Peyer's patch (tissue), 4 donors: Measurements from ENCODE around the gene GRIP1. TPM values are rescaled to one million over a fixed set of nuclear protein-coding genes. Genes with fewer than 3 reads are reported as not detected.

Experiments
- DNase-seq, 3 donors: peaks; one replicate each; pipeline ENCODE4 v3.0.0-alpha.2; 2017 to 2019
- H3K27ac ChIP-seq, 4 donors: fragments of 200-600 bp; sonication (generic); one replicate each; pipeline ENCODE4 v1.5.1; 2016 to 2019
- H3K27me3 ChIP-seq, 2 donors: fragments of 200-600 bp; sonication (generic); one replicate each; pipeline ENCODE4 v1.5.1; 2019
- H3K36me3 ChIP-seq, 3 donors: fragments of 200-600 bp; sonication (generic); one replicate each; pipeline ENCODE4 v1.5.1; 2016 to 2019
- H3K4me1 ChIP-seq, 4 donors: fragments of 200-600 bp; sonication (generic); one replicate each; pipeline ENCODE4 v1.5.1; 2016 to 2019
- H3K4me3 ChIP-seq, 4 donors: fragments of 200-600 bp; sonication (generic); 1 replicate in 3 of 4; 2 replicates in 1 of 4; pipeline ENCODE4 v1.5.1; 2016 to 2019; ENCODE audit warnings: mild to moderate bottlenecking in 1 of 4
- H3K9me3 ChIP-seq, 4 donors: fragments of 200-600 bp; sonication (generic); one replicate each; pipeline ENCODE4 v1.5.1; 2016 to 2019; ENCODE audit warnings: mild to moderate bottlenecking in 1 of 4
- CTCF ChIP-seq, 6 experiments: fragments of 450-650 bp in 4 of 6; fragments of 200-600 bp in 2 of 6; sonication (generic) in 1 of 6; IDR thresholded peaks; one replicate each; pipeline ENCODE4 v1.5.1; 2017 to 2019; ENCODE audit warnings: antibody characterized with exemption in 6 of 6, mild to moderate bottlenecking in 3 of 6, moderate library complexity in 1 of 6
- POLR2A ChIP-seq, 2 donors: fragments of 450-650 bp; IDR thresholded peaks; one replicate each; pipeline ENCODE4 v1.5.1; 2017; ENCODE audit warnings: antibody characterized with exemption in 2 of 2, mild to moderate bottlenecking in 2 of 2, moderate library complexity in 2 of 2
- total RNA-seq, 4 donors: library from RNA; depleted of rRNA; stranded (reverse); fragments of >200 nt; gene quantifications; one replicate each; pipeline ENCODE4 v1.1.0, GENCODE V29; 2016

Gene GRIP1
- total RNA-seq, 4 donors from 2014 or later = 0.66 to 5.2 (median 1.4) TPM

DNA sequence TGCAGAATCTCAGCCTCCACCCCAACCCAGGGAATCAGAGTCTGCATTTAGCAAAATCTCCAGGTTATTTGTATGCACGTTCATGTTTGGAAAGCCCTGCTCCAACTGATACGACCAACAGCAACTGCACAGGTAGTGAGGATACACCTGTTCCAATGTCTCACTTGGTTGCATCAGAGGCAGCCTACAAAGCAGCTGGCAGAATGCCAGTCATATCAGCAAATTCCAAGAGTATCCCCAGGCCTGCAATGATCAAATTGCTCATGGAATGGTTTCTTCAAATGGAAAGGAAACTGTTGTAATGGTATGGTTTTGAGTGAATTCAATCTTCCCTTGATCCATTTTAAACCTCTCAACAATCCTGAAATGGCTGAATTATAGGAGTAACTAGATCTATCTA is 75.4 kb downstream of the GRIP1 start:
- Histone ChIP-seq H3K36me3 (no peaks in the 10 kb centered on the region), H3K4me3 (no peak overlapping the region), H3K4me1 (no peaks in the 10 kb centered on the region), H3K27ac (no peak overlapping the region), H3K27me3 (no peaks in the 10 kb centered on the region), H3K9me3 (no peaks in the 10 kb centered on the region)
- DNase-seq = no peak
- TF ChIP-seq POLR2A (IDR thresholded peaks at IDR 0.05) = no peak
- no peak for TF ChIP-seq CTCF (IDR thresholded peaks at IDR 0.05)

DNA sequence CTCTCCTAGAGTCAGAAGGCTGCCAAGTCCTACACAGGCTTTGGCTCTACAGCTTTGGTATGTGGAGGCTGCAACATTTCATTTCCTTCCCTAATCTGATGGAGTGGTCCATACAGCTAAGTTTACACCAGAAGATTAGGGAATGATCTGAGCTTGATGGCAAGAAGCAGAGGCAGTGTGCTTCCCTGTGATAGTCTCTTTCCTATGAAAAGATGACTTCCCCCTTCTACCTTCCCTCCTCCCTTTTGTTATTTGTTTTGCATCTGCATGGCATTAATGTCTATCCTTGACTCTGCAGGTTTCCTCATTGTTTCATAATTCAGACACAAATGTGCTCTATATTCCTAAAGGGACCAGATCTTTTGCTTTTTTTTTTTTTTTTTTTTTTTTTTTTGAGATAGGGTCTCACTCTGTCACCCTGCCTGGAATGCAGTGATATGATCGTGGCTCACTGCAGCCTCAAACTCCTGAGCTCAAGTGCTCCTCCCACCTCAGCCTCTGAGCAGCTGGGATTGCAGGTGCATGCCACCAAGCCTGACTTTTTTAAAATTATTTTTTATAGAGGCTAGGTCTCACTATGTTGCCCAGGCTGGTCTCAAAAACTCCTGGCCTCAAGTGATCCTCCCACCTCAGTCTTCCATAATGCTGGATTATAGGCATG is 76.3 kb downstream of the GRIP1 start:
- no peak overlapping the region for H3K4me3 ChIP-seq
- DNase-seq = no peak
- H3K27ac ChIP-seq = no peak overlapping the region
- H3K27me3 ChIP-seq = no peaks in the 10 kb centered on the region
- H3K9me3 ChIP-seq = no peaks in the 10 kb centered on the region
- no peaks in the 10 kb centered on the region for H3K4me1 ChIP-seq
- TF ChIP-seq CTCF (IDR thresholded peaks at IDR 0.05) (no peak), POLR2A (IDR thresholded peaks at IDR 0.05) (no peak)
- no peaks in the 10 kb centered on the region for H3K36me3 ChIP-seq

GRCh38 chr12:66600903-66601302 is 78.0 kb downstream of the GRIP1 start:
- H3K27me3 ChIP-seq = no peaks in the 10 kb centered on the region
- H3K4me1 ChIP-seq = no peaks in the 10 kb centered on the region
- no peaks in the 10 kb centered on the region for H3K36me3 ChIP-seq
- TF ChIP-seq CTCF (IDR thresholded peaks at IDR 0.05) (no peak), POLR2A (IDR thresholded peaks at IDR 0.05) (no peak)
- H3K27ac ChIP-seq = no peak overlapping the region
- no peak for DNase-seq
- H3K9me3 ChIP-seq = no peaks in the 10 kb centered on the region
- no peak overlapping the region for H3K4me3 ChIP-seq

DNA sequence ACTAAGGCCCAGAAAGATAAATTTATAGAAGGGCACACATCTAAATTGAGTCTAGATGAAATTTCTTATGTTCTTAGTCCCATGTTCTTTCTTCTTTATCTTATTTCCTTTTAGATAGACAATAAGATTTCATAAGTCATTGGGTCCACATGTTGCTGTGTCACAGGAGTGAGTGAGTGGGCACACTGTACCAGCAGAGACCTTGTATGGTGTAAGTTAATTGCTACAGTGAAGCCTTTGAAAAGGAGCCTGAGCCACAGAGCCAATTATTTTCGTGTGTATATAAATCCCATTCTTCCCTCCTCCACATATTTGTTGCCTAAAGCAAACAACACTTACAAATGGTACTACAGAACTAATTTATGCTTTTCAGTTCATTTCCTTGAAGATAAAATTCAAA is 79.1 kb downstream of the GRIP1 start:
- no peak for TF ChIP-seq CTCF (IDR thresholded peaks at IDR 0.05)
- no peak for TF ChIP-seq POLR2A (IDR thresholded peaks at IDR 0.05)
- no peak for DNase-seq
- Histone ChIP-seq H3K36me3 (no peaks in the 10 kb centered on the region), H3K27ac (no peak overlapping the region), H3K4me3 (no peak overlapping the region), H3K4me1 (no peaks in the 10 kb centered on the region), H3K9me3 (no peaks in the 10 kb centered on the region), H3K27me3 (no peaks in the 10 kb centered on the region)

DNA sequence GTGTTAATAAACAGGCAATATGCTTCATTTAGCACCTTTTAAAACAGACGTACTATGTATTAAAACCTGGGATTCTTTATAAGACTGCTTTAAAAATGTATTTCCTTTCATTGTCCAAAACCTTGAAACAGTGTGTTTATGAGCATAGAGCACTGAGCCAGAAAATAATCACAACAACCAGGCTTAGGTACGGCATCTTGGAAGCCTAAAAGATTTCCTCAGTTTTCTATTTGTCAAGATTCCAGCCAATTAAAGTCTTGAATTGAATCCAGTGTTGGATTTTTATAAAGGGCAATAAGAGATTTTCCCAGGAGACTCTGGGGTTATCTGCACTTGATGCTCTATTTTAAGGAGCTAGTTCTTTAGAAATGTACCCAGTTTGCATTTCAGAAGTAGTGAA is 80.3 kb downstream of the GRIP1 start:
- Histone ChIP-seq H3K9me3 (no peaks in the 10 kb centered on the region), H3K4me3 (no peak overlapping the region), H3K27me3 (no peaks in the 10 kb centered on the region), H3K4me1 (no peaks in the 10 kb centered on the region), H3K27ac (no peak overlapping the region), H3K36me3 (no peaks in the 10 kb centered on the region)
- no peak for DNase-seq
- TF ChIP-seq CTCF (IDR thresholded peaks at IDR 0.05) (no peak), POLR2A (IDR thresholded peaks at IDR 0.05) (no peak)

GRCh38 chr12:66598079-66598478 is 80.8 kb downstream of the GRIP1 start:
- Histone ChIP-seq H3K9me3 (no peaks in the 10 kb centered on the region), H3K27ac (no peak overlapping the region), H3K27me3 (no peaks in the 10 kb centered on the region), H3K36me3 (no peaks in the 10 kb centered on the region), H3K4me3 (no peak overlapping the region), H3K4me1 (no peaks in the 10 kb centered on the region)
- no peak for DNase-seq
- TF ChIP-seq POLR2A (IDR thresholded peaks at IDR 0.05) (no peak), CTCF (IDR thresholded peaks at IDR 0.05) (no peak)
